Vagina (tissue), 2 donors: ENCODE results near the gene TRPC4. TPM values are rescaled to one million over a fixed set of nuclear protein-coding genes. Genes with fewer than 3 reads are reported as not detected.

Source experiments
- DNase-seq, 2 donors: peaks; one replicate each; pipeline ENCODE4 v3.0.0-alpha.2; 2017; ENCODE audit errors: extremely low spot score in 2 of 2
- H3K27ac ChIP-seq: fragments of 200-600 bp; sonication (generic); one replicate; pipeline ENCODE4 v1.5.1; 2019
- H3K27me3 ChIP-seq: fragments of 200-600 bp; sonication (generic); one replicate; pipeline ENCODE4 v1.5.1; 2019
- H3K36me3 ChIP-seq, 2 donors: fragments of 200-600 bp; sonication (generic); one replicate each; pipeline ENCODE4 v1.5.1; 2017 to 2019
- H3K4me1 ChIP-seq: fragments of 200-600 bp; sonication (generic); one replicate; pipeline ENCODE4 v1.5.1; 2019
- H3K4me3 ChIP-seq, 2 donors: fragments of 200-600 bp; sonication (generic); 1 replicate in 1 of 2; 2 replicates in 1 of 2; pipeline ENCODE4 v1.5.1; 2016 to 2019
- H3K9me3 ChIP-seq: fragments of 200-600 bp; sonication (generic); one replicate; pipeline ENCODE4 v1.5.1; 2019
- CTCF ChIP-seq, 3 experiments: fragments of 450-650 bp in 2 of 3; fragments of 200-600 bp in 1 of 3; sonication (generic) in 1 of 3; IDR thresholded peaks; one replicate each; pipeline ENCODE4 v1.5.1; 2017 to 2019; ENCODE audit warnings: antibody characterized with exemption in 3 of 3, mild to moderate bottlenecking in 2 of 3, moderate library complexity in 2 of 3
- POLR2A ChIP-seq, 2 donors: fragments of 450-650 bp; IDR thresholded peaks; one replicate each; pipeline ENCODE4 v1.6.1; 2017; ENCODE audit warnings: antibody characterized with exemption in 2 of 2, mild to moderate bottlenecking in 2 of 2, moderate library complexity in 2 of 2
- POLR2AphosphoS5 ChIP-seq, 2 donors: sonication (generic); formaldehyde crosslinking; IDR thresholded peaks; one replicate each; pipeline ENCODE4 v1.9.0; 2017; ENCODE audit warnings: antibody characterized with exemption in 2 of 2, mild to moderate bottlenecking in 2 of 2, low read depth in 1 of 2; ENCODE audit not compliant: insufficient read depth in 1 of 2
- intact Hi-C: fragments of 100-400 bp; cut with DNase I; formaldehyde crosslinking; loops from one replicate; pipeline ENCODE4 v1.15.1; 2023
- small RNA-seq: library from RNA; depleted of rRNA; stranded (forward); fragments of <200 nt; gene quantifications from one replicate; pipeline ENCODE3, GENCODE V24; 2016
- total RNA-seq: library from RNA; depleted of rRNA; stranded (reverse); fragments of >200 nt; gene quantifications from one replicate; pipeline ENCODE4 v1.2.3, GENCODE V29; 2016

TRPC4 gene
- total RNA-seq, 1 donor from 2014 or later, result 8.3 TPM

GRCh38 chr13:37587236-37587635 is 282.3 kb downstream of the TRPC4 start:
- Histone ChIP-seq H3K4me3 (no peak overlapping the region), H3K4me1 (no peaks in the 10 kb centered on the region), H3K9me3 (no peaks in the 10 kb centered on the region), H3K27ac (no peak overlapping the region), H3K27me3 (no peaks in the 10 kb centered on the region), H3K36me3 (no peaks in the 10 kb centered on the region)
- intact Hi-C loops, result no loop called here
- no peak for DNase-seq
- no peak for TF ChIP-seq POLR2A (IDR thresholded peaks at IDR 0.05)
- no peak for TF ChIP-seq POLR2AphosphoS5 (IDR thresholded peaks at IDR 0.05; ENCODE audit: insufficient read depth in 1 of 2, low read depth in 1 of 2)
- no peak for TF ChIP-seq CTCF (IDR thresholded peaks at IDR 0.05)

Small RNA genes lying within 50 kb of the gene (small RNA-seq; reads per million reads assigned to genes)
- gene RNA5SP26, result not detected
